ENCODE data around the gene FOXP1.
"Not testable (repeated sequence)": the region's sequence is repeated elsewhere in the genome, so short reads cannot be mapped to it uniquely, and the experiment has no call there.

FOXP1 gene

DNA sequence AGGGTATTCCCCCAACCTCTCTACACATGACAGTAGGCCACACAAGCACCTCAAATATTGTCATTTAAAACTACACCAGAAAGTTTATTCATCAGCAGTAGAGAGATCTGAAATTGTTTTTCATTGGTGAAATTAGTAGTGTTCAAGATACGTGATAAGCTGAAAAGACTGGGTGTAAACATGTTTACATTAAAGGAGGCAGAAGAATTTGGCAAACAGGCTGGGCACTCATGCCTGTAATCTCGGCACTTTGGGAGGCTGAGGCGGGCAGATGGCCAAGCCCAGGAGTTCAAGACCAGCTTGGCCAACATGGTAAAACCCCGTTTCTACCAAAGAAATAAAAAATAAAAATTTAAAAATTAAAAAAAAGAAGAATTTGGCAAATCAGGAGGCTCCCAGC lies 255.6 kb downstream of the FOXP1 start:
- H3K9ac ChIP-seq: no peak overlapping the region
- no peak overlapping the region for H3K27ac ChIP-seq
- H3K27me3 ChIP-seq (ENCODE audit: control insufficient read depth, insufficient read depth, low read length): no peaks in the 10 kb centered on the region
- H3K79me2 ChIP-seq: peaks cover 3% of the 10 kb centered on the region
- H2AFZ ChIP-seq: no peak overlapping the region
- no peak overlapping the region for H3K4me3 ChIP-seq (ENCODE audit: low read depth, low read length)
- no peaks in the 10 kb centered on the region for H3K4me1 ChIP-seq
- H3K4me2 ChIP-seq (ENCODE audit: low read length): no peak overlapping the region
- no peaks in the 10 kb centered on the region for H3K9me3 ChIP-seq (ENCODE audit: control insufficient read depth, low read length)
- TF ChIP-seq, protein P1, sequence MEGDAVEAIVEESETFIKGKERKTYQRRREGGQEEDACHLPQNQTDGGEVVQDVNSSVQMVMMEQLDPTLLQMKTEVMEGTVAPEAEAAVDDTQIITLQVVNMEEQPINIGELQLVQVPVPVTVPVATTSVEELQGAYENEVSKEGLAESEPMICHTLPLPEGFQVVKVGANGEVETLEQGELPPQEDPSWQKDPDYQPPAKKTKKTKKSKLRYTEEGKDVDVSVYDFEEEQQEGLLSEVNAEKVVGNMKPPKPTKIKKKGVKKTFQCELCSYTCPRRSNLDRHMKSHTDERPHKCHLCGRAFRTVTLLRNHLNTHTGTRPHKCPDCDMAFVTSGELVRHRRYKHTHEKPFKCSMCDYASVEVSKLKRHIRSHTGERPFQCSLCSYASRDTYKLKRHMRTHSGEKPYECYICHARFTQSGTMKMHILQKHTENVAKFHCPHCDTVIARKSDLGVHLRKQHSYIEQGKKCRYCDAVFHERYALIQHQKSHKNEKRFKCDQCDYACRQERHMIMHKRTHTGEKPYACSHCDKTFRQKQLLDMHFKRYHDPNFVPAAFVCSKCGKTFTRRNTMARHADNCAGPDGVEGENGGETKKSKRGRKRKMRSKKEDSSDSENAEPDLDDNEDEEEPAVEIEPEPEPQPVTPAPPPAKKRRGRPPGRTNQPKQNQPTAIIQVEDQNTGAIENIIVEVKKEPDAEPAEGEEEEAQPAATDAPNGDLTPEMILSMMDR (IDR thresholded peaks at IDR 0.05): no peak
- no peaks in the 10 kb centered on the region for H3K36me3 ChIP-seq (ENCODE audit: control insufficient read depth, insufficient read depth, low read length)

DNA sequence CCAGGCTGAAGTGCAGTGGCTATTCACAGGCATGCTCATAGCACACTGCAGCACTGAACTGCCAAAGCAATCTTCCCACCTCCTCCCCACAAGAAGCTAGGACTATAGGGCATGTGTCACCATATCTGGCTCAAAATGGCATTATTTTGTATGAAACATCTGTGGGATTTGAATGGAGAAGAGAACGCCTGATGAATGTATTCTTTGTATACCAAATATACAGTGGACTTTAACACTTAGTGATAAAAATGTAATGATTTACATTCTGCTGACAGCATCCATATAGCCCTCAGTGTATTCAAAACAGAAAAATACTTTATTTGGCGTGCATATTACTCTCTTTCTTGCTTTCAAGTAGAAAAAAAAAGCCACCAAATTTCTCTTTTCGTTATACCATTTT lies 257.8 kb downstream of the FOXP1 start:
- H3K36me3 ChIP-seq (ENCODE audit: control insufficient read depth, insufficient read depth, low read length): no peaks in the 10 kb centered on the region
- TF ChIP-seq, protein P1 (IDR thresholded peaks at IDR 0.05): no peak
- H3K27ac ChIP-seq: no peak overlapping the region

DNA sequence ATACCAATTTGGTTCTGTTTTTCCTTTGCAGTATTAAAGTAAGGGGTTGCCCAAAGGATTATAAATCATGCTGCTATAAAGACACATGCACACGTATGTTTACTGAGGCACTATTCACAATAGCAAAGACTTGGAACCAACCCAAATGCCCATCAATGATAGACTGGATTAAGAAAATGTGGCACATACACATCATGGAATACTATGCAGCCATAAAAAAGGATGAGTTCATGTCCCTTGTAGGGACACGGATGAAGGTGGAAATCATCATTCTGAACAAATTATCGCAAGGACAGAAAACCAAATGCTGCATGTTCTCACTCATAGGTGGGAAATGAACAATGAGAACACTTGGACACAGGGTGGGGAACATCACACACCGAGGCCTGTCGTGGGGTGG lies 259.3 kb downstream of the FOXP1 start:
- H3K4me1 ChIP-seq; H3K36me3 ChIP-seq (ENCODE audit: control insufficient read depth, insufficient read depth, low read length); H3K79me2 ChIP-seq; H2AFZ ChIP-seq; H3K27ac ChIP-seq; H3K27me3 ChIP-seq (ENCODE audit: control insufficient read depth, insufficient read depth, low read length); H3K4me3 ChIP-seq (ENCODE audit: low read depth, low read length); H3K9ac ChIP-seq; H3K4me2 ChIP-seq (ENCODE audit: low read length); H3K9me3 ChIP-seq (ENCODE audit: control insufficient read depth, low read length): not testable (repeated sequence)

More for the DNA sequence above, 257.8 kb downstream of the FOXP1 start:
- Histone ChIP-seq H3K4me2 (ENCODE audit: low read length) (no peak overlapping the region), H3K9ac (no peak overlapping the region), H3K27me3 (ENCODE audit: control insufficient read depth, insufficient read depth, low read length) (no peaks in the 10 kb centered on the region), H3K4me3 (ENCODE audit: low read depth, low read length) (no peak overlapping the region), H3K9me3 (ENCODE audit: control insufficient read depth, low read length) (no peaks in the 10 kb centered on the region), H3K79me2 (peaks cover 3% of the 10 kb centered on the region), H2AFZ (no peak overlapping the region), H3K4me1 (no peaks in the 10 kb centered on the region)

DNA sequence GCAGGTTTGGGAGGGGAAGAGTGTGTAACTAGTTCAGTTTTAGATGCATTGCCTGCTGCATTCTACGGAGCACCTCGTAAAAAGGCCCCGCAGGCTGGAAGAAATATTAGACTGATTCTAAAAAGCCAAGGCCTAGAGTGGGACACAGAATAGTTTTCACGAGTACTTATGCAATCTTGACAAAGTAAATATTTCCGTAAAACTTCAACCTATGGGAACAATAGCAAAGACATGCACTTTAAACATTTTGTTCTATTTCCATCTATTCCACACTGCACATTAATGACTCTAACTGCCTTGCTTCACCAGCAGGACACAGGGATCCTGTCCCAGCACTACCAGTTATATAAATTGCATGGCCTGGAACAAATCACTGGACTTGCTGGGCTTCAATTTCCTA lies 260.0 kb downstream of the FOXP1 start:
- TF ChIP-seq, protein P1 (IDR thresholded peaks at IDR 0.05): no peak
- H3K9me3 ChIP-seq (ENCODE audit: control insufficient read depth, low read length): no peaks in the 10 kb centered on the region
- no peak overlapping the region for H3K4me2 ChIP-seq (ENCODE audit: low read length)
- H2AFZ ChIP-seq: no peak overlapping the region
- no peaks in the 10 kb centered on the region for H3K4me1 ChIP-seq
- no peak overlapping the region for H3K4me3 ChIP-seq (ENCODE audit: low read depth, low read length)
- no peaks in the 10 kb centered on the region for H3K36me3 ChIP-seq (ENCODE audit: control insufficient read depth, insufficient read depth, low read length)
- H3K9ac ChIP-seq: no peak overlapping the region
- no peak overlapping the region for H3K27ac ChIP-seq
- no peaks in the 10 kb centered on the region for H3K27me3 ChIP-seq (ENCODE audit: control insufficient read depth, insufficient read depth, low read length)
- peaks cover 4% of the 10 kb centered on the region for H3K79me2 ChIP-seq

DNA sequence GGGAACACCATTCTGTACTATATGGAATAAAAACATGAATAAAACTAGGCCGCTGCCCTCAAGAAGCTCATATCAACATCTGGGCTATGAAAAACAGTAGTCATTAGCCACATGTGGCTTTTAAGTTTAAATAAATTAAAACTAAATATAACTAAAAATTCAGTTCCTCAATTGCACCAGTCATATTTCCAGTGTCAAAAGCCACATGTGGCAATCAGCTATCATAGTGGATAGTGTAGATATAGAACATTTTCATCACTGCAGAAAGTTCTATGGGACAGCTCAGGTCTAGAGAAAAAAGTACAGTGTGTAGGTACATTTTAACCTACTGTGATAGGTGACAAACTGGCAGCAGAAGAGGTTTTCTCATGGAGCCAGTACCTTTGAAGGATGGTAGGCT lies 261.4 kb downstream of the FOXP1 start:
- Histone ChIP-seq H3K4me1 (no peaks in the 10 kb centered on the region), H3K4me2 (ENCODE audit: low read length) (no peak overlapping the region), H3K36me3 (ENCODE audit: control insufficient read depth, insufficient read depth, low read length) (no peaks in the 10 kb centered on the region), H3K27ac (no peak overlapping the region), H2AFZ (no peak overlapping the region), H3K4me3 (ENCODE audit: low read depth, low read length) (no peak overlapping the region), H3K27me3 (ENCODE audit: control insufficient read depth, insufficient read depth, low read length) (no peaks in the 10 kb centered on the region), H3K9ac (no peak overlapping the region), H3K79me2 (peaks cover 4% of the 10 kb centered on the region), H3K9me3 (ENCODE audit: control insufficient read depth, low read length) (no peaks in the 10 kb centered on the region)
- TF ChIP-seq, protein P1 (IDR thresholded peaks at IDR 0.05): no peak

Data from parathyroid adenoma (tissue), 2 donors.